NOMO-1 (cell line): ENCODE measurements around the gene KL.

Source experiments
- DNase-seq, 2 experiments: peaks; one replicate each; lab custom pipeline; 2025; ENCODE audit not compliant: unreplicated experiment in 2 of 2; lab: John Stamatoyannopoulos, UW

KL gene

GRCh38 chr13:33109271-33109697 is 93.1 kb downstream of the KL start:
- DNase-seq, result no peak

DNA sequence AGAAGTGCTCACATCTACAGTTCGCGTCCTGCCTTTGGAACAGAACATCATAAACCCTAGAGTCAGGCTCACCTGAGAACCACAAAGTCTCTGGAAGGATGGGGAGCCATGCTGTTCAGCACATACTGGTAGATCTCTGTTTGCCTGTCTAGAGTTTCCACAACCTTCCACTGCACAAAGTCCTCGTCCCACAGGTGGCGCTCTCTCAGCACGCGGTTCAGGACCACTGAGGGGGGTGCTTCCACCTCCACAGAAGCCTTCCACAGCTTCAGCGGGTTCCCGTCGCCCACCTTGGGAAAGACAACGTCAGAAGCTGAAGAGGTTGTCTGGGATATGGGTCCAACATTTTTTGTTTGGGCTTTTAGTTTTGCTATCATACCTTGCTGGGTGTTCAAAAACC is 93.6 kb downstream of the KL start:
- DNase-seq, result no peak

- DNase-seq, result no peak
Observed at GRCh38 chr13:33110386-33110712, 94.1 kb downstream of the KL start.

DNA sequence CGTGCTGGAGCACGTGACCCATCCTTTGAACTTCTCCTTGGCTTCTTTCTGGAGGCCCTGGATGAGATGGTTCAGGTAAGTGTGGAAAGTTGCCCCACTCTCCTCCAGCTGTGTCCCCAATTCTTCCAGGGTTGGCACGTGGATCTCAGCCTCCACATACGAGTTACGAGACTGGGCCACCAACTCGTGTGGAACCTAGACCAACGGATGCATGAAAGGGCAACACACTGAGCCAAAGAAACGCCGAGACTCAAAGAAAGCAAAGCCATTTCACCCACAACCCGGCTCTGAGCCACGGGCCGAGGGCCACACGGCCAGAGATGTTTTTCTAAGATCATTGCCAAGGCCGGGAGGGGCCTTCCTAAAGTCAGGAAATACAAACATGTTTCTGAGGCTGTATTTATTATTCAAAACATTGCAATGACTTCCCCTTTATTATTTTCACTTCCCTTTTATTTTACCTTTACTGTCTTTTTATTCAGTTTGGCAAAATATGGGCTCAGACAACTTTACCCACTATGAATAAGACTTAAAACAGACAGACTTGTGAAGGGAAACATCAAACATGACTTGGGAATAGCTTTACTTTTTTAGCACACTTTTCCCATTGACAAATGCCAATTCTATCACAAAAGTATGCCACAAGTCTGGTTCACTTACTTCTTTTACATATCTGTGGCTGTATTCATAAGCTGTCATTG is 94.6 kb downstream of the KL start:
- no peak for DNase-seq

GRCh38 chr13:33111414-33112110 is 95.3 kb downstream of the KL start:
- DNase-seq, result no peak

DNA sequence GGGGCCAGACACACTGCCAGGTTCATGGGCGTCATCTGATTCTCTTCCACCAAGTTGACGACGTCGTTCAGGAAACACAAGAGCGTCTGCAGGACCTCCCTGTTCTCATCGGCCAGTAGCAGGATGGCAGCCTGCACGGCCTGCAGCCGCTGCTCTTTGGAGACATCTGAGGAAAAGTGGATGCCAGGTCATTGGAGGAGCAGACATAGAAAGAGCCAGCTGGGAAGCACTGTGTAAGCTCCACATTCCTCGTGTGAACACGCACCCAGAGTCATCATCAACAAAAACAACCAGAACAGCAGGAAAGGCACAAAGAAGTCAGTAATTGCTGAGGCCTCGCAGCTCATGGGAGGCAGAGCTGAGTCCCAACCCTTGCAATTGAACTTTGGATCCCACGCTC is 96.5 kb downstream of the KL start:
- no peak for DNase-seq

GRCh38 chr13:33114146-33114545 is 97.9 kb downstream of the KL start:
- DNase-seq, result no peak

- DNase-seq, result no peak
Observed at GRCh38 chr13:33115274-33115673, 99.1 kb downstream of the KL start.
